ENCODE results near the gene TIMELESS. TPM values are rescaled to one million over a fixed set of nuclear protein-coding genes. Genes with fewer than 3 reads are reported as not detected.

The TIMELESS gene
- total RNA-seq, 1 experiment from 2014 or later, result 26.5 TPM

Other genes with a start within 250 kb of the TIMELESS start
- gene RNF41, start 227.5 kb downstream of the TIMELESS start, total RNA-seq (2014; rRNA removed), result 43.9 and 52.1 TPM in 2 replicates
- gene NABP2, start 225.1 kb downstream of the TIMELESS start, total RNA-seq (2014; rRNA removed), result 91.6 and 98.6 TPM in 2 replicates
- 0.18 TPM in 1 of 2 replicates, not detected in the other for gene SLC39A5, start 219.4 kb downstream of the TIMELESS start, total RNA-seq (2014; rRNA removed)
- gene ANKRD52, start 191.0 kb downstream of the TIMELESS start, total RNA-seq (2014; rRNA removed), result 19.1 and 26.7 TPM in 2 replicates
- 9.2 and 9.8 TPM in 2 replicates for gene COQ10A, start 182.5 kb downstream of the TIMELESS start, total RNA-seq (2014; rRNA removed)
- gene CS, start 149.1 kb downstream of the TIMELESS start, total RNA-seq (2014; rRNA removed), result 182 and 199 TPM in 2 replicates
- gene CNPY2, start 133.4 kb downstream of the TIMELESS start, total RNA-seq (2014; rRNA removed), result 109 and 162 TPM in 2 replicates
- gene PAN2, start 115.4 kb downstream of the TIMELESS start, total RNA-seq (2014; rRNA removed), result 15.3 and 27.1 TPM in 2 replicates
- 17.5 and 18.2 TPM in 2 replicates for gene IL23A, start 110.5 kb downstream of the TIMELESS start, total RNA-seq (2014; rRNA removed)
- gene STAT2, start 89.3 kb downstream of the TIMELESS start, total RNA-seq (2014; rRNA removed), result 68.8 and 73.1 TPM in 2 replicates
- gene APOF, start 86.6 kb downstream of the TIMELESS start, total RNA-seq (2014; rRNA removed), result not detected in 2 replicates
- gene MIP, start 5.2 kb upstream of the TIMELESS start, total RNA-seq (2014; rRNA removed), result not detected in 2 replicates
- 3.4 and 3.7 TPM in 2 replicates for gene SPRYD4, start 19.2 kb upstream of the TIMELESS start, total RNA-seq (2014; rRNA removed)
- gene GLS2, start 38.7 kb upstream of the TIMELESS start, total RNA-seq (2014; rRNA removed), result 4.0 and 7.3 TPM in 2 replicates
- gene RBMS2, start 72.4 kb upstream of the TIMELESS start, total RNA-seq (2014; rRNA removed), result 10.2 and 11.5 TPM in 2 replicates
- 33.8 and 43.0 TPM in 2 replicates for gene BAZ2A, start 180.9 kb upstream of the TIMELESS start, total RNA-seq (2014; rRNA removed)
- gene ATP5F1B, start 196.6 kb upstream of the TIMELESS start, total RNA-seq (2014; rRNA removed), result 981 and 1,046 TPM in 2 replicates
- gene PTGES3, start 238.9 kb upstream of the TIMELESS start, total RNA-seq (2014; rRNA removed), result 165 and 172 TPM in 2 replicates